NCI-H1694 (cell line): Measurements from ENCODE around the gene ACP1.
"Not testable (repeated sequence)": the region's sequence is repeated elsewhere in the genome, so short reads cannot be mapped to it uniquely, and the experiment has no call there.

Experiments used
- DNase-seq: peaks from one replicate; lab custom pipeline; 2025; lab: John Stamatoyannopoulos, UW

The ACP1 gene

GRCh38 chr2:310994-311393 lies 46.2 kb downstream of the ACP1 start:
- no peak for DNase-seq

GRCh38 chr2:313991-314390 lies 49.2 kb downstream of the ACP1 start:
- no peak for DNase-seq

- no peak for DNase-seq
These were observed 50.0 kb downstream of the ACP1 start for GRCh38 chr2:314561-315336.

- not testable (repeated sequence) for DNase-seq
These were observed 51.2 kb downstream of the ACP1 start for GRCh38 chr2:315925-316324.

- DNase-seq = no peak
These were observed 51.6 kb downstream of the ACP1 start for GRCh38 chr2:316381-316780.

- no peak for DNase-seq
These were observed 53.0 kb downstream of the ACP1 start for GRCh38 chr2:317501-318424.

- no peak for DNase-seq
These were observed 54.4 kb downstream of the ACP1 start for GRCh38 chr2:319059-319600.

- DNase-seq = no peak
These were observed 55.8 kb downstream of the ACP1 start for GRCh38 chr2:320561-320960.

- DNase-seq = no peak
These were observed 57.6 kb downstream of the ACP1 start for GRCh38 chr2:322326-322725.

GRCh38 chr2:323035-323434 lies 58.3 kb downstream of the ACP1 start:
- no peak for DNase-seq
